Mesodermal cell (in vitro differentiated cells): ENCODE measurements around the gene TVP23C.
"Not testable (repeated sequence)": the region's sequence is repeated elsewhere in the genome, so short reads cannot be mapped to it uniquely, and the experiment has no call there.

Experiments
- H3K27ac ChIP-seq: 2 replicates; pipeline ENCODE4 v1.7.0; 2013; ENCODE audit warnings: mild to moderate bottlenecking, low read depth, low read length, moderate library complexity; ENCODE audit not compliant: severe bottlenecking
- H3K36me3 ChIP-seq: 2 replicates; pipeline ENCODE4 v1.7.1; 2013; ENCODE audit warnings: mild to moderate bottlenecking, low read length, moderate library complexity; ENCODE audit not compliant: control insufficient read depth, insufficient read depth
- H3K4me1 ChIP-seq: one replicate; pipeline ENCODE4 v1.7.1; 2013; ENCODE audit warnings: mild to moderate bottlenecking, low read length; ENCODE audit not compliant: insufficient read depth, control insufficient read depth, poor library complexity, severe bottlenecking
- H3K4me3 ChIP-seq: 2 replicates; pipeline ENCODE4 v1.7.0; 2013; ENCODE audit warnings: low read length, control low read depth, mild to moderate bottlenecking; ENCODE audit not compliant: insufficient read depth, poor library complexity, severe bottlenecking; ENCODE audit errors: extremely low read depth
- H3K9me3 ChIP-seq: 2 replicates; pipeline ENCODE4 v1.7.1; 2013; ENCODE audit warnings: mild to moderate bottlenecking, low read length, moderate library complexity; ENCODE audit not compliant: control insufficient read depth
- WGBS, 2 experiments: methylation state at CpG; one replicate each; pipeline ENCODE4 v1.1.5; 2013; ENCODE audit warnings: missing lambda C conversion rate in 2 of 2; ENCODE audit not compliant: insufficient coverage in 2 of 2; 5-methylcytosine and 5-hydroxymethylcytosine counted together

TVP23C gene

GRCh38 chr17:15526292-15527218, 36.7 kb downstream of the TVP23C start:
- 60% methylated on average over 2 of the region's 8 CpGs; no CpG with 5 or more reads in 1 of the 2 experiments for WGBS, 2 experiments
- H3K27ac ChIP-seq, result peak overlapping the region; percentile 41

DNA sequence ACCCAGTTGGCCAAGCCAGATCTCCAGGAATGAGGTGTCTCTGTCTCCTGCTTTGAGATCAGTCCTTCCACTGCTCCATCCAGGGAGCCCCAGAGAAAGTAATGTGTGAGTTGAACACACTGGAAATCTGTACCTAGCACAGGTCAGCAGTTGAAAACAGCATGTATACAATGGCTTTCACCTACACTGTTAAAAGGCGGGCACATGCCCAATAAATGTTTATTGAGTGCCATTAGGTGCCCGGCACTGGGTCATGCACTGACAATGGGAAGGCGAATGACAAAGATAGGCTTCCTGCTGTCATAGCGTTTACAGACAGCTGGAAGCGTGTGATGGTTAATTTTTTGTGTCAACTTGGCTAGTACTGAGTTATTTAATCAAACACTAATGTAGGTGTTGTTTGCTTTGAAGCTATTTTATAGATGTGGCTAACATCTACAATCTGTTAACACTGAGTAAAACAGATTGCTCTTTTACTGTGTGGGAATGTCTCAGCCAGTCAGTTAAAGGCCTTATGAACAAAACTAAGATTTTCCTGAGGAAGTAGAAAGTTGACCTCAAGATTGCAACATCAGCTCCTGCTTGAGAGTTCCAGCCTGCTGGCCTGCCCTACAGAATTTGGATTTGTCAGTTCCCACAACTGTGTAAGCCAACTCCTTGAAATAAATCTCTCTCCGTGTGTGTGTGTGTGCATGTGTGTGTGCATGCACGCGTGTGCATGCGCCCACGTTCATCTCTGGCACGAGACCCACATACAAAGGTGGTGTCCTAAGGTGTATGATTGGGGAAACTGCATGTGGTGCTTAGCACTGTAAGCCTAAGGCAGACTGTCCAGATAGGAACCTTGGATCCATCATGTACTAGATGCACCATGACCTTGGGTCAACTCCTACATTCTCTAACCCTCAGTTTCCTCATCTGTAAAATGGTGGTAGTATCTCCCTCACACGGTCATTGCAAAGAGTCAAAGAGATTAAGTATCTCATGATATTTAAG, 38.0 kb downstream of the TVP23C start:
- not testable (repeated sequence) for H3K9me3 ChIP-seq, H3K4me1 ChIP-seq, H3K4me3 ChIP-seq, H3K27ac ChIP-seq
- WGBS, 2 experiments, result no CpG with 5 or more reads among the region's 12 CpGs
- H3K36me3 ChIP-seq, result peaks cover 11% of the 10 kb centered on the region

More at GRCh38 chr17:15526292-15527218, 36.7 kb downstream of the TVP23C start:
- not testable (repeated sequence) for H3K4me1 ChIP-seq, H3K4me3 ChIP-seq, H3K9me3 ChIP-seq, H3K36me3 ChIP-seq

- Histone ChIP-seq H3K36me3 (peaks cover 71% of the 10 kb centered on the region), H3K4me1 (no peaks in the 10 kb centered on the region), H3K27ac (no peak overlapping the region), H3K4me3 (no peak overlapping the region), H3K9me3 (peaks cover 7% of the 10 kb centered on the region)
- WGBS, 2 experiments, result 95 to 96% methylated on average over 6 to 8 of the region's 8 CpGs
Observed at GRCh38 chr17:15516150-15516549, 47.1 kb downstream of the TVP23C start.

DNA sequence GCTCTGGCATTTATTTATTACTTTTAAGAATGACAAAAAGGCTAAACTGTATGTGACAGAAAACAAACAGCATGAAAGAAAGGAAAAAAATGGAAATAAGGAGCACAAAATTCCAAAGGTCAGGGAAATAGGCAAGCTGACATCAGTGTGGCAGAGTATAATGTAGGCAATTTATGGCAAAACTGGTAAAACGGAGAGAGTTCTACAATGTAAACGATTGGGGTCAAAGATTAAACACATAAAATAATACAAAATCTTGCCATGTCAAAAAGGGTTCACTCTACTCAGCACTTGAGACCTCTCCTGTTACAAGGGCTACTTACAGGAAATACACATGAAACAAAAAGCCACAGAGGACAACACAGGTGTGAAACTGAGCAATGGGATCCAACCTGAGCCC, 48.8 kb downstream of the TVP23C start:
- H3K9me3 ChIP-seq, result peaks cover 7% of the 10 kb centered on the region
- WGBS, 2 experiments, result no CpG with 5 or more reads among the region's 2 CpGs
- no peak overlapping the region for H3K27ac ChIP-seq
- peaks cover 77% of the 10 kb centered on the region for H3K36me3 ChIP-seq
- no peak overlapping the region for H3K4me3 ChIP-seq
- no peaks in the 10 kb centered on the region for H3K4me1 ChIP-seq

GRCh38 chr17:15513856-15514459, 49.3 kb downstream of the TVP23C start:
- no peak overlapping the region for H3K4me3 ChIP-seq
- H3K9me3 ChIP-seq, result peaks cover 7% of the 10 kb centered on the region
- peaks cover 73% of the 10 kb centered on the region for H3K36me3 ChIP-seq
- no peaks in the 10 kb centered on the region for H3K4me1 ChIP-seq
- 98% methylated on average over 8 of the region's 9 CpGs for WGBS, 2 experiments
- H3K27ac ChIP-seq, result peak overlapping the region; percentile 24

DNA sequence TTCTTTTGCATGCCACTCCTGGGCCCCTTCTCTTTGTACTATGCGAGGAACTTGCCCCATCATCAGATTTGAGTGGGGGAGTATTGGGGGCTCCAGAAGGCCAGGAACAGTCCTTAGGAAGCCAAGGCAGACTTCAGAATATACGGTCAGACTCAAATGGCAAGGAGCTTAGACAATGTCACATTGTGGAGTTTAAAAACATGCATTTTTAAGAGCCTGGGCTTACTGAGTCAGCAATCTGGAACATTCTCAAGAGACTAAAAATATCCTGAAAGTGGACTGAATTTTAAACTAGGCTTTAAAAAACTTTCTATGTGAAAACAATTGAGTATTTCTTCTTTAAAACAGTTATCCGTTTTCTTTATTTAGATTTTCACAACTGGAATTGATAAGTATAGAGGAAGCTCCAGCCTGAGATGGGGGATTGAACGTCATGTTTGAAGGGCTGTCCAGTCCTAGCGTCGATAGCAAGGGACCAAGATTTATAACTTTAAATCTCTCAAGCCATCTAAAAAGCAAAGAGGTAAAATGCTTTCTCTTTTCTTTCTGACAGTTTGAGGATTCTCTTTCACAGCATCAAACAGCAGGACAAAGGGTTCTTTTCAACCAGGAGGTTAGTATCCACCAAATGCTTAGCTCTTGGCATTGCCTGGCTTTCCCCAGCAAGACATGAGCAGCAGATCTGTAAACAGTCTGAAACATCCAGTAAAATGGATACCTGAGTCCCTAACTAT, 50.1 kb downstream of the TVP23C start:
- Histone ChIP-seq H3K27ac (no peak overlapping the region), H3K36me3 (peaks cover 72% of the 10 kb centered on the region), H3K4me1 (no peaks in the 10 kb centered on the region), H3K4me3 (no peak overlapping the region), H3K9me3 (peaks cover 7% of the 10 kb centered on the region)
- WGBS, 2 experiments, result 86 to 95% methylated on average over 1 to 4 of the region's 6 CpGs

DNA sequence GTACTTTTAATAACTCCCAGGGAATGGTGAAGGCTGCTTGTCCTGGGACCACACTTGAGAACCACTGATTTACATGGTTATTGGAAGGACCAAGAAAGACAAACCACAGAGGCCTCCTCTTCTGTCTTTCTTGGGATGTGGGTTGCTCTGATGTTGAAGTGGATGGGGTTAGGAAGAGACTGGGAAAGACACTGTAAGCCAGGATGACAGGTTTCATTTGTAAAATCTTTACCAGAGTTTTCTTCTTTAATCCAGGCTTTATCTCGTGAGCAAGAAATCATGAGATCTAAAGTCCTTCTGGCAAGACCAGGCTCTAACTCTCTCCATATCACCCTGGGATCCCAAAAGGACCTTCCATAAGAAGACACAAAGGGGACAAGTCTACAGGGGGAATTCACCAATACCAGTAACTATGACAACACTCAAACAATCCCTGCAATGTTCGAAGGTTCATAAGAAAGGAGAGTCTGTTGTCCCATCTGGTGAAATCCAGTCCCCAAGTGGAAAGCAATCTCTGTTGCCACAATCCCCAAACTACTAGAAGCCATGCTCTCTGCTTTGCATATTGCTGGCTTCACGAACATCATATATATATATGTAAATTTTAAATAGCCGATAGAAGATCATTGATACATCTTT, 51.1 kb downstream of the TVP23C start:
- Histone ChIP-seq H3K36me3 (peaks cover 70% of the 10 kb centered on the region), H3K27ac (no peak overlapping the region), H3K4me1 (no peaks in the 10 kb centered on the region), H3K4me3 (no peak overlapping the region), H3K9me3 (peaks cover 6% of the 10 kb centered on the region)
- 88 to 90% methylated on average over 1 to 2 of the region's 4 CpGs for WGBS, 2 experiments

DNA sequence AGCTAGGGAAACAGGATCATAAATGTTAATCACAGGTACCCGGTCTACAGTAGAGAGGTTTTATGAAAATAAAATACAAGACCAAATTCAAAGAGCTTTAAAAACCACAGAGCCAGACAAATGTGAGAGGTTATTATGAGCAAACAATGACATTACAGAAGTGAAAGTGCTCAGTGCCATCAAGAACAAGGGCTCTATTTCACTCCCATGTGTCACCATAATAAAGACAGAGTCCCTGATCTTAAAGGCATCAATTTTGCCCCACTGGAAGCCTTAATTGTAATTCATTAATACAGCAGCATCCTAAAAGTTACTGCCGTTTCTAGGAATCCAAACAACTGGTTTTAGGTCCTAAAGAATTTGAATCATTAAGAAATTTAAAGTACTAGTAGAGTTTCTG, 52.1 kb downstream of the TVP23C start:
- H3K4me3 ChIP-seq, result no peak overlapping the region
- no peaks in the 10 kb centered on the region for H3K4me1 ChIP-seq
- peaks cover 3% of the 10 kb centered on the region for H3K9me3 ChIP-seq
- no peak overlapping the region for H3K27ac ChIP-seq
- WGBS, 2 experiments, result 100% methylated on average over 1 of the region's 2 CpGs; no CpG with 5 or more reads in 1 of the 2 experiments
- H3K36me3 ChIP-seq, result peaks cover 65% of the 10 kb centered on the region

DNA sequence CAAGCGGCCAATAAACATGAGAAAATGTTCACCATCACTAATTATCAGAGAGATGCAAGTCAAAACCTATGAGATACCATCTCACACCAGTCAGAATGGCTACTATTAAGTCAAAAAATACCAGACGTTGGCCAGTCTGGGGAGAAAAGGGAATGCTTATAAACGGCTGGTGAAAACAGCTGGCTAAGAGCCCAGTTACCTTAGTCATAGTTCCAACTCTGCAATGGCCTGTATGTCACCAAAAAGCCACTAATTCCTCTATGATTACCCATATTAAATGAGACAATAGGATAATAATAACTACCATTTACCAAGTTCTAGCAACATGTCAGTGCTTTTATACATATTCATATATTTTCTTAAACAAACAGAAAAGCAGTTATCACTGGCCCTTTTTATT, 52.9 kb downstream of the TVP23C start:
- Histone ChIP-seq H3K9me3 (peaks cover 3% of the 10 kb centered on the region), H3K27ac (no peak overlapping the region), H3K36me3 (peaks cover 57% of the 10 kb centered on the region), H3K4me1 (no peaks in the 10 kb centered on the region), H3K4me3 (no peak overlapping the region)
- WGBS, 2 experiments, result no CpG with 5 or more reads among the region's 3 CpGs
